H4 (cell line): ENCODE measurements around the gene CLRN3. TPM values are rescaled to one million over a fixed set of nuclear protein-coding genes. Genes with fewer than 3 reads are reported as not detected.
A peak's percentile ranks its signal among the peaks of the same experiment; 100 is the strongest.

Experiments used
- DNase-seq: peaks from one replicate; pipeline ENCODE4 v3.0.0-alpha.2; 2015; ENCODE audit warnings: low spot score
- total RNA-seq: library from RNA; depleted of rRNA; stranded (reverse); fragments of >200 nt; shearing (Covaris generic); gene quantifications from 2 replicates; pipeline ENCODE4 v1.2.3, GENCODE V29; 2014; rRNA removed

CLRN3 gene, protein sequence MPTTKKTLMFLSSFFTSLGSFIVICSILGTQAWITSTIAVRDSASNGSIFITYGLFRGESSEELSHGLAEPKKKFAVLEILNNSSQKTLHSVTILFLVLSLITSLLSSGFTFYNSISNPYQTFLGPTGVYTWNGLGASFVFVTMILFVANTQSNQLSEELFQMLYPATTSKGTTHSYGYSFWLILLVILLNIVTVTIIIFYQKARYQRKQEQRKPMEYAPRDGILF
- 0.64 TPM in 1 of 2 replicates, not detected in the other for total RNA-seq

- DNase-seq, result no peak
Measured at GRCh38 chr10:127892743-127893142, at the start of gene CLRN3. Gene CLRN3, minus strand, starts transcription at chr10:127892941. Its CDS starts 157 bp downstream, at chr10:127892784.

DNA sequence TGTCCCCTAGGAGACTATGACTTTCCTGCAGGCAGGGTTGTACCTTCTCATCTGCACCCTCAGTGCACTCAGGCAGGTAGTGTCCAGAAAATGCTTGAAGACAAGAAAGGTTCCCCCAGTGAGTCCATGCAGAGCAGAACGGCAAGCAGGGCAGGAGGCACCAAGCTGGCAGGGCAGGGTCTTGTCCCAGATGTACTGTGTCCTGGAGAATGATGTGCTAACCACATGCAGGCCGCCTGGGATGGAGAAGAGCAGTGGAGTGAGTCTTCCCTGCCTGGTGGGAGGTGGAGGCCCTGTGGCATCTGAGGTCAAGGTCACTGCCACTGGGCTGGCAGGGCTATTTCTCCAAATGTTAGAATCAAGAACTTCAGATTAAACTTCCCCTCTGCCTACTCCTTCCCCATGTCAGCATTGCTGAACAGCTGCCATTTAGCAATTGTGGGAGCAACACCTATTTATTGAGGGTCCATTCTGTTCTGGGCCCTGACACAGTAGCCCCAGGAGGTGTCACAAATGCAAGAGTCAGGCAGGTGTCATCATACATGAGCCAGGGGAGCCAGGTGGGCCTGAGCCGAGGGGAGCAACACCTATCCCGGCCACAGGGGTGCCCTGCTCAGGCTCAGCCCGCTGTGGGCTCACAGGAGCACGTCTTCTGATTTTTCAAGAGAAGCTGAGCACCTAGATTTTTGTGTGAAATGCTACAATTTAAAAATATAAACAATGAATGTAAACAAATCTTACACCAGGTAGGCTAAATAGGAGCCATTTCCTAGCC, 48.3 kb upstream of the CLRN3 start:
- DNase-seq, result no peak

DNA sequence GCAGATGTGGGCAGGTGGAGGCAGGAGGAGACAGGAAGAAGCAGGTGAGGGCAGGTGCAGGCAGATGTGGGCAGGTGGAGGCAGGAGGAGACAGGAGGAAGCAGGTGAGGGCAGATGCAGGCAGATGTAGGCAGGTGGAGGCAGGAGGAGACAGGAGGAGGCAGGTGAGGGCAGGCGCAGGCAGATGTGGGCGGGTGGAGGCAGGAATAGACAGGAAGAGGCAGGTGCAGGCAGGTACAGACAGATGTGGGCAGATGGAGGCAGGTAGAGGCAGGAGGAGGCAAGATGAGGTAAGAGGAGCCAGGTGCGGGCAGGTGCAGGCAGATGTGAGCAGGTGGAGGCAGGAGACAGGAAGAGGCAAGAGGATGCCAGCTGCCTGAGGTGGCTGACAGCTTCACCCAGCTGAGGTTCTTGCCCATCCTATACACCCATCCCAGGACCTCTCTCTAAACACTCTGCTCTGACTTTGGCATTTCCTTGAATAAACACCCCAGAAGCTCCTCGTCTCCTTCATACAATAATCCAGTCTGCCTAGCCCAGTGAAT, 47.1 kb upstream of the CLRN3 start:
- no peak for DNase-seq

DNA sequence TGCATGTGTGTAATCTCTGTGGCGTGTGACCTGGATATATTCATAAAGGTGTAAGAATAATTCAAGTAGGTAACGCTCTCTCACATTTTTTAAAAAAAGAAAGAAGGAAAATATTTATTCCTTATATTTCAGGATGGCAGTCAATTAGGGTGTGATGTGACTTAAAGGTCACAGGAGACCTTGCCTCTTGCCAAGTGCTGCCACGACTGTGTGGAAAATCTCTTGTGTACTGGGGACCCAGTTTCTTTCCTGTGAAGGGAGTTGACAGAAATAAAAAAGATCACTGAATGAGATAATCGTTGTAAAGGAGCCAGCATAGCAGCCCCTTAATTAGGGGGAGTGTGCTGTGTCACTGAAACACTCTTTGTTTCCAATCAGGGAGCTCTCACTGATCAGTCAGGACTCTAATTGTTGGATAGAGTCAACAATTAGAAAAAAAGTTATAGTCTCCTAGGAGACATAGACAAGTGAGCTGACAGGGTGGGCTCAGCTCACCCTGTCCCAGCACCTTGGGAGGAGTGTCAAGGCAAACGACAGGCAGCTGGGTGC, 45.2 kb upstream of the CLRN3 start:
- DNase-seq, result no peak

DNA sequence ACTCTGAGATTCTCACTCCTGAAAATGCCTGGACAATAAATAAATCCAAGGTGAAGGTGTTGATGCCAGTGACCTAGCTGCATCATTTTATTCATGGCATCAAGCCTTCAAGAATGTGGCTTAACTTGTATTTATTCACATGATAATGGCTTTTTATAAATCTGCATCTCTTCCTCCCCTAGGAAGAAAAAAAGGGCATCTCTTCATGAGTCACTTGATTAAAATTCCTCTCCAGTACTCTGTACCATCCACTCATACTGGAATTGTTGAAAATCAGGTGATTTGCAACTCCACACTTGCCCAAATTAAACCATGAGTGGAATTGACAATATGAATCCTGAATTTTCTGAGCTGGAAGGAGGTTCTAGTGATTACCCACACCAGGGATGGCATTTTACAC, 44.3 kb upstream of the CLRN3 start:
- DNase-seq, result no peak

DNA sequence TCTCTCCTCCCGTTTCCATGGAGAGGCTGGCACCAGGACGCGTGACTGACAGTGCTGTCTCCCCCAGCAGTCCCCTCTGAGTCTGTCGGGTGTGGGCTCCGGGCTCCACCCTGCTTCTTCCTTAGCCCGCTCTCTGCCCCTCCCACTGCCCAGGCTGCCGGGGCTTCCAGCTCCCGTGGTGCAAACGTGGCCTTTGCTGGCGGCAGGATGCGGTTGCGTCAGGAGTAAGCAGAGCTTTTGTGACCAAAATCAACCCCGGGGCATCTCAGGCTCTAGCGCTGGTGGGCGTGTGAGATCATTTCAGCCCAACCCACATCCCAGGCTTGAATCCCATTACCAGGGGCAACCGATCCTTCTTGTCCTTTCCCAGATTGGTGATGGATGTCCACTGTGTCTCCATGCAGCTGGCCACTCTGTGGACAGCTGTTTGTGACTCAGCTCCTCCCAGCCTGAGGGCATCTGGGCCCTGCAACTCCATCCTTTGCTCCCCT, 42.4 kb upstream of the CLRN3 start:
- DNase-seq, result peak; percentile 76

DNA sequence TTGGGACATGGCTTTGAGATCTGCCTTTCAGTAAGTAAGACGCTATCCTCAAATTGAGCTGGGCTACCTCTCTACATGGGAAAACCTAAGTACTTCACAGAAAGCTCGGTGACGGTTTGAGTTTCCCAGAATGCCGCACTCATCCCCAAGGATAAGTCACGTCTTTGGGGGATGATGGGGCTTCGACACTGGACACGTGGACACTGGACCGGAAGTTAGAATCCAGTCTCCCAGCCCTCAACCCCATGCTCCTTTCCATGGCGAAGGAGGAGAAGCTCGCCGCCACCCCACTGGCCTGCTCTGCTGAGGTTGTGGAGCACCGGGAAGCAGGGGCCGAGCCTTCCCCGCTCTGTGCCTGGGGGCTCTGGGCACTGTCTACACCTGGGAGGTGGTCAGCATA, 41.6 kb upstream of the CLRN3 start:
- no peak for DNase-seq

GRCh38 chr10:127933271-127933670, 40.5 kb upstream of the CLRN3 start:
- DNase-seq, result no peak

DNA sequence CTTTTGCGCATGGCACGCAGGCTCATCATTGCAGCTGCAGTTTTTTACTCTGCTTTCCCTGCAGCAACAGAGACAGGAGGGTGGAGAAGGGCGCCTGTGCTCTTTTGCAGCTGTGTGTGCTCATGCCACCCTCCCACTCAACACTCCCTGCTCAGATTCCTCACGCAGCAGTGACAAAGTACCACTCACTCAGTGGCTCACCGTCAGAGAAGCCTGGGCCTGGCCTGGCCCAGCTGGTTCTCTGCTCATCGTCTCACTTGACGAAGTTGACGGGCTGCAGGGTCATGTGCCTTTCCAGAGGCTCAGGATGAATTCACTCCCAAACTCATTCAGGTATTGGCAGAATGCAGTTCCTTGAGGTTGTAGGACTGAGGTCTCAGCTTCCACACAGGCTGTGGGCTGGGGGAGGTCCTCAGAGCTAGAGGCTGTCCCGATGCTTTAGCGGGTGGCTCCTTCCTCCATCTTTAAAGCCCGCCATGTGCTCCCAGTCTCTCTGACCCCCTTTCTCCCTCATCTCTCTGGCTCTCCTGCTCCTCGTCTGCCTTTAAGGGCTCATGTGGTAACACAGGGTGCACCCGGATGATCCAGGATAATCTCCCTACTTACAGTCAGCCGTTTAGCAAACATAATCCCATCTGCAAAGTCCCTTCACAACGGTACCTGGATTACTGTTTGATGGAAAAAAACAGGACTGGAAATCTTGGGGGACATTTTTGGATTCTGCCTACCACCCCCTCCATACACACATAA, 40.0 kb upstream of the CLRN3 start:
- DNase-seq, result no peak

DNA sequence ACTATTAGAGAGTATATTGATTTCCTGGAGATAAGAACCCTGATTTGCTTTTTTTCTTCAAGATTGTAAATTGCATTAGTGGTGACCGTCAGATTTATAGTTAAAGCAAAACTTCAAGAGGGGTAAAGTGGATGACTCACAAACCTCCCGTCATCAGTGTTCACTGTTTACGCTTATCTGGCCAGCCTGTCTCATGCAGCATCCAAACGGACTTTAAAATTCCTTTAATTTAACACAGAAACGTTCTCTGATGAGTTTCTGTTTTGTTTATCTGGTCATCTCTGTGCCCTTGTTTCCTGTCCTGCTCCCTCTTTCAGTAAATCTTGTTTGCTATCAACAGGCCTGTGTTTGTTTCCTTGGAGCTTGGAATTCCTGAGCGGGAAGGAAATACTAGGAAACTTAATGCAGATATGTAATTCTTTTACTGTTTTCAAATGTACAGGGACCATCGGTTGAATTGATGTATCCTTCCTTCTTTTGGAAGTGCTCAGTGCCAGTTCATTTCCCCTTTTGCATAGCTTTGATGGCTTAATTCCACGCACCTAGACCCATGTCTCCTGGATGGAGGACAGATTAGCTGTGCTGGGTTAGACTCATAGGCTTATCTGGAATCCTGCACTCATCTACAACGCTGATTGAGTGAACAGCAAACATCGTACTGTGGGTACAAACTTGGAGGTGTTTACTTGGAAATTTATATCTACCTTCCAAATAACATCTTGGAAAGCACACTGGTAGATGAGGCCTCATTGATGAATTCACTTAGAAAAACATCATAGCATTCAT, 35.5 kb upstream of the CLRN3 start:
- peak; percentile 57 for DNase-seq

GRCh38 chr10:127926455-127926854, 33.7 kb upstream of the CLRN3 start:
- no peak for DNase-seq

DNA sequence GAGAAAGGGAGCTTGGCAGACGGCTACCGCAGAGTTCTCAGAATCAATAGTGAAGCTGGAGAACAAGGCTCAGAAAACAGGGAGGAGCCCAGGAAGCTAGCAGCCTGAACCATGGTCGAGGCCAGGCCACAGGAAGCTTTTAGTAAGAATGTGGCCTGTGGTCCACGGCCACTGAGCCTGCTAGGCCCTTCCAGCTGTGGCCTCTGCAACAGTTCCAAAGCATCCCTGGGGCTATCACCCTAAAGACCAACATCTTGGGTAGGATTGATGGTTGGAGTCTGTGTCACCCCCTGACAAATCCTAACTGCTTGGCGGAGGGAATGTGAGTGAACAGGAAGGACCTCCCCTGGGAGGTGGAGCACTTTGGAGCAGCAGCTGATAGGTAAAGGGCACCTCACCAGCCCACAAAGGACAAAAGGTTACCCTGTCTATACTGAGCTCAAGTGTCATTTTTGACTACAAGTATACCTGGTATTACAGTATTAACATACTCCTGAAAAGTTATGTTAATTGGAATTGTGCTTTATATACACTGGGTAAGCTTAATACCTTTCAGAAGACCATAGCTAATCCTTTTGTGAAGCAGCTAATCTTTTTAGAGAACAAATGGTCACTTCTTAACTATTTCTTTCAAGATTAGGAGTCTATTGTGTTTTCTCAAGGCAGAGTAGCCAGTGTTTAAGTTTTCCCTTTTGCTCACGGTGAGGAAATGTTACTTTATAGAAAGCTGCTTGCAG, 32.9 kb upstream of the CLRN3 start:
- DNase-seq, result no peak

GRCh38 chr10:127923646-127924045, 30.9 kb upstream of the CLRN3 start:
- no peak for DNase-seq

DNA sequence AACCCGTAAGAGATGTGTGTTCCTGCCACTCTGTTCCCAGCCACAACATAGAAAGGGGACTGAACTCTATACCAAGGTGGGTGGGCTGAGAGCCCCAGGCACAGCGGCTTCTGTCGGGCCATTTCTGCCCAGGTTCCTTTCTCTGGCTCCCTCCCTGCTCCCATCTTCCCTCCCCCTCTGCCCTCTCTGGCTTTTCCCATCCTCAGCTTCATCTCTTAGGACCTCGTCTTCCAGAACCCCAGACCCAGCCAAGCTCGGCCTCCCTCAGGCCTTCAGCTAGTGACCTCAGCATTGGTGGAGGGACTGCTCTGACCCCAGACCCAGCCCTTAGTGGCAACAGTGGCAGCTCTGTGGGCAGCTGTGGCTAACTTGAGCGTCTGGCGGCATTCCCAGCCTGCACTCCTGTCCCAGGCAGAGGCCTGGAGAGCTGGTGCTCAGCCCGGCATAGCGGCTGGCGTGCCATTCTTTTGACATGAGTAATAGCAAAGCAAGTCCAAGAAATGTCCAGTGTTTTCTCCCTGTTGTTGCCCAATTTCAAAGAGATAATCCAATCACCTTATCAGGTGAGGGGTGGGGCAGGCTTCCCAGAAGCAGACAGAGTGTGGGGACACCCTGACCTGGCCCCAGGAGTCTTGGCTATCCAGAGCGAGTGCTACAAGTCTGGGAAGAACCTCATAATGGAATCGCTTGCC, 30.1 kb upstream of the CLRN3 start:
- DNase-seq, result peak; percentile 94

DNA sequence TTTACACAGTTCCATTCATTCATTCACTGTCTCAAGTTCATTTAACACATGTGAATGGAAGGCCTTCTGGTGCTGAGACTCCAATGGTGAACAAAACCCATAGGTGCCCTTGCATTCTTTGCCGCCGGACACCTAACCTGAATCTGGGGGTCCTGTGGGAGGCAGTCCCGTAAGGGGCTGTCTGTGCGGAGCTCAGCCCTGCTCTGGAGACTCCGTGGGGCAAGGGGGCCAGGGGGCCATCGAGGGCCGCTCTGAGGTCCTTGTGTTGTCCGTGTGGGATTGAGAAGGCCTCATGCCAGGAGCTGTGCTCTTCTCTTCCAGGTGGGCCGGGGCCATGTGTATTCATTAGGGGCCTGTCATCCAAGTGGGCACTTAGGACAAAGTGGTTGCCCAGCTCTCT, 29.5 kb upstream of the CLRN3 start:
- no peak for DNase-seq

DNA sequence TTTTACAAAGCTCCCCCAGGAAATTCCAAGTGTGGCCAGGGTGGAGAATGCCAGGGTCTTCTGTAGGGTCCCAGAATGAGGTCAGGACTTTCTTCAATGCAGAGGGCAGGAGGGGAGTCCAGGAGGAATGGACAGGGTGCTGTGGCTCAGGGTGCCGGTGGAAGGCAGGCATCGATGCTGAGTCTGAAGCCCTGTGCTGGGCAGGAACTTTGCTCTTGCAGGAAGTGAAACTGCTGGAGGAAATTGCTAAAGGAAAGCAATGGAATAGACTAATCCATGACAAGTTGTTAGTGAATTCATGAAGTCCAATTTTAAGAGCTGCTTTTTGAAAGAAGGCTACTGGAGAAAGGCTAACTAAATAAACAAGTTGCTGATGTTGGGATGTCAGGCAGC, 29.0 kb upstream of the CLRN3 start:
- no peak for DNase-seq

GRCh38 chr10:127921075-127921752, 28.5 kb upstream of the CLRN3 start:
- no peak for DNase-seq

- no peak for DNase-seq
Measured at GRCh38 chr10:127920306-127921074, 27.7 kb upstream of the CLRN3 start.
